Ovary (tissue), 3 donors: ENCODE measurements around the gene RMDN2.

Source experiments
- CTCF ChIP-seq, 3 donors: fragments of 450-650 bp in 2 of 3; fragments of 200-600 bp in 1 of 3; IDR thresholded peaks; one replicate each; pipeline versions ENCODE4 v1.5.1 to v1.8.0; 2016 to 2022; ENCODE audit warnings: antibody characterized with exemption in 3 of 3, mild to moderate bottlenecking in 1 of 3
- EP300 ChIP-seq: sonication (generic); formaldehyde crosslinking; IDR thresholded peaks from one replicate; pipeline ENCODE4 v1.6.1; 2017; ENCODE audit warnings: antibody characterized with exemption
- POLR2A ChIP-seq: fragments of 450-650 bp; IDR thresholded peaks from one replicate; pipeline ENCODE4 v1.6.1; 2017; ENCODE audit warnings: antibody characterized with exemption, mild to moderate bottlenecking, moderate library complexity
- donor health status: DM: no; HTN: no; CAD: no.

DNA sequence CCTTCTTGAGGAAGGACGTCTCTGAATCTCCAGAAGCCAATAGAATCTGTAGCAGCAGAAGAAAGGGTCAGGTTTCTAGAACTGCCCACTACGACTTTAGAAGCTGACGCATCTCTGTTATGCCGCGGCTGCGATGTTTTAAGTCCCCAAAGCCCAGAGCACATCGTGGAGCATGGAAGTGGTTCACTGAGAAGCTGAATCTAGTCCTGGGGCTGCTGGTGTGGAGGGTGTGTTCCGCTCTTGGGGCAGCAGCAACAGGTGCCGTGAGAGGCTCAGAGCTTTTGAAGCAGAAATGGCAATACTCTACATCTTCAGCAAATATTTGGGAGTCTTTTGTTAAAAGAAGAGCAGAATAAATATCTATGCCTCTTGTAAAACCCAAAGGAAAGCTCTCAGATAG is 48.9 kb upstream of the RMDN2 start:
- TF ChIP-seq CTCF (IDR thresholded peaks at IDR 0.05): no peak
- TF ChIP-seq POLR2A: no peak
- no peak for TF ChIP-seq EP300
